Lower leg skin (tissue), 3 donors: ENCODE data around the gene PRR35.

Source experiments
- CTCF ChIP-seq, 3 donors: fragments of 450-650 bp; IDR thresholded peaks; one replicate each; pipeline ENCODE4 v1.5.1; 2016; ENCODE audit warnings: antibody characterized with exemption in 3 of 3, mild to moderate bottlenecking in 3 of 3, moderate library complexity in 2 of 3
- POLR2A ChIP-seq, 2 donors: fragments of 450-650 bp; IDR thresholded peaks; one replicate each; pipeline ENCODE4 v1.6.1; 2016 to 2017; ENCODE audit warnings: antibody characterized with exemption in 2 of 2, mild to moderate bottlenecking in 1 of 2, moderate library complexity in 1 of 2

- TF ChIP-seq CTCF (IDR thresholded peaks at IDR 0.05) (no peak), POLR2A (IDR thresholded peaks at IDR 0.05) (no peak)
Observed at GRCh38 chr16:582218-582613, 22.0 kb downstream of the PRR35 start.
